Parathyroid adenoma (tissue), 2 donors: Measurements from ENCODE around the gene PDE5A.

Source experiments
- H2AFZ ChIP-seq: fragments of 300-600 bp; sonication (generic); one replicate; pipeline ENCODE4 v1.7.0; 2017; ENCODE audit warnings: antibody characterized with exemption, mild to moderate bottlenecking
- H3K27ac ChIP-seq: fragments of 300-600 bp; sonication (generic); one replicate; pipeline ENCODE4 v1.7.0; 2017
- H3K27me3 ChIP-seq: fragments of 300-600 bp; sonication (generic); one replicate; pipeline ENCODE4 v1.7.0; 2017; ENCODE audit warnings: low read length; ENCODE audit not compliant: control insufficient read depth, insufficient read depth
- H3K36me3 ChIP-seq: fragments of 300-600 bp; sonication (generic); one replicate; pipeline ENCODE4 v1.7.0; 2017; ENCODE audit warnings: low read length; ENCODE audit not compliant: control insufficient read depth, insufficient read depth
- H3K4me1 ChIP-seq: fragments of 300-600 bp; sonication (generic); one replicate; pipeline ENCODE4 v1.7.0; 2017; ENCODE audit warnings: control low read depth
- H3K4me2 ChIP-seq: fragments of 300-600 bp; sonication (generic); one replicate; pipeline ENCODE4 v1.7.0; 2017; ENCODE audit warnings: low read length
- H3K4me3 ChIP-seq: fragments of 300-600 bp; sonication (generic); one replicate; pipeline ENCODE4 v1.7.0; 2017; ENCODE audit warnings: low read depth, low read length
- H3K79me2 ChIP-seq: fragments of 300-600 bp; sonication (generic); one replicate; pipeline ENCODE4 v1.7.0; 2017; ENCODE audit warnings: control low read depth
- H3K9ac ChIP-seq: fragments of 300-600 bp; sonication (generic); one replicate; pipeline ENCODE4 v1.7.0; 2017; ENCODE audit warnings: mild to moderate bottlenecking
- H3K9me3 ChIP-seq: fragments of 300-600 bp; sonication (generic); one replicate; pipeline ENCODE4 v1.7.0; 2017; ENCODE audit warnings: low read length; ENCODE audit not compliant: control insufficient read depth
- CTCF ChIP-seq: fragments of 300-600 bp; sonication (generic); IDR thresholded peaks from one replicate; pipeline ENCODE4 v1.7.0; 2017; ENCODE audit warnings: antibody characterized with exemption, mild to moderate bottlenecking
- donor health status: primary hyperparathyroidism.

PDE5A gene

GRCh38 chr4:119493886-119494285 is 134.7 kb downstream of the PDE5A start:
- no peak overlapping the region for H3K4me3 ChIP-seq
- no peaks in the 10 kb centered on the region for H3K79me2 ChIP-seq
- H3K4me1 ChIP-seq = no peaks in the 10 kb centered on the region
- no peaks in the 10 kb centered on the region for H3K9me3 ChIP-seq
- H3K27me3 ChIP-seq = no peaks in the 10 kb centered on the region
- no peak overlapping the region for H3K27ac ChIP-seq
- H3K36me3 ChIP-seq = no peaks in the 10 kb centered on the region
- H2AFZ ChIP-seq = no peak overlapping the region
- no peak overlapping the region for H3K9ac ChIP-seq
- TF ChIP-seq CTCF = no peak
- no peak overlapping the region for H3K4me2 ChIP-seq

GRCh38 chr4:119493419-119493818 is 135.2 kb downstream of the PDE5A start:
- Histone ChIP-seq H3K27me3 (no peaks in the 10 kb centered on the region), H3K9ac (no peak overlapping the region), H3K4me3 (no peak overlapping the region), H3K9me3 (no peaks in the 10 kb centered on the region), H3K4me2 (no peak overlapping the region), H3K27ac (no peak overlapping the region), H2AFZ (no peak overlapping the region), H3K79me2 (no peaks in the 10 kb centered on the region), H3K4me1 (no peaks in the 10 kb centered on the region), H3K36me3 (no peaks in the 10 kb centered on the region)
- TF ChIP-seq CTCF = no peak

- no peak overlapping the region for H3K27ac ChIP-seq
- H3K36me3 ChIP-seq = no peaks in the 10 kb centered on the region
- H3K9ac ChIP-seq = no peak overlapping the region
- no peaks in the 10 kb centered on the region for H3K27me3 ChIP-seq
- no peaks in the 10 kb centered on the region for H3K4me1 ChIP-seq
- H3K9me3 ChIP-seq = no peaks in the 10 kb centered on the region
- H3K4me2 ChIP-seq = no peak overlapping the region
- no peak for TF ChIP-seq CTCF
- H3K79me2 ChIP-seq = no peaks in the 10 kb centered on the region
- no peak overlapping the region for H3K4me3 ChIP-seq
- no peak overlapping the region for H2AFZ ChIP-seq
These were observed 138.3 kb downstream of the PDE5A start for GRCh38 chr4:119490335-119490734.

GRCh38 chr4:119489305-119489704 is 139.3 kb downstream of the PDE5A start:
- Histone ChIP-seq H3K9ac (no peak overlapping the region), H3K4me3 (no peak overlapping the region), H3K4me2 (no peak overlapping the region), H2AFZ (no peak overlapping the region), H3K79me2 (no peaks in the 10 kb centered on the region), H3K36me3 (no peaks in the 10 kb centered on the region), H3K4me1 (no peaks in the 10 kb centered on the region), H3K9me3 (no peaks in the 10 kb centered on the region), H3K27ac (no peak overlapping the region), H3K27me3 (no peaks in the 10 kb centered on the region)
- TF ChIP-seq CTCF = no peak

- H3K4me3 ChIP-seq = no peak overlapping the region
- TF ChIP-seq CTCF = no peak
- H3K4me1 ChIP-seq = no peaks in the 10 kb centered on the region
- H3K4me2 ChIP-seq = no peak overlapping the region
- H3K9me3 ChIP-seq = no peaks in the 10 kb centered on the region
- H3K36me3 ChIP-seq = no peaks in the 10 kb centered on the region
- no peak overlapping the region for H2AFZ ChIP-seq
- H3K9ac ChIP-seq = no peak overlapping the region
- H3K27me3 ChIP-seq = no peaks in the 10 kb centered on the region
- H3K27ac ChIP-seq = no peak overlapping the region
- no peaks in the 10 kb centered on the region for H3K79me2 ChIP-seq
These were observed 148.3 kb downstream of the PDE5A start for GRCh38 chr4:119480331-119480730.
